MV-4-11 (cell line): ENCODE measurements around the gene CENPX.

Experiments used
- DNase-seq: peaks from one replicate; lab custom pipeline; 2025; lab: John Stamatoyannopoulos, UW

CENPX gene

DNA sequence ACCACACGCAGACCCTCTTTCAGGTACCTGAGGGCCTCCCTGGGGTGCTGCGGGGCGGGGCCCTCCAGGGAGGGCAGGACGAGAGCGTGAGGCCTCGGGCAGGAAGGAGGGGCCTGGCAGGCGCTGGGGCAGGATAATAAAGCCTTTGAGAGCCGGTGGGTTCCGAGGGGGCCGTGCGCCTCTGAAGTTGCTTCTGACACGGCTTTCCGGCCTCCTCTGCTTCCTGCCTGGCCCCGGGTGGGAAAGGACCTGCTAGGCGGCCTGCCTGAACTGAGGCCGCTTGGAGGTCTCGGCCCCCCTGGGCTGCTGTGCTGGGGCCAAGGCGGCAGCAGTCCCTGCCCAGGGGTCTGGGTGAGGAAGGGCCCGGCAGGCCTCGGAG lies 10.4 kb downstream of the CENPX start:
- no peak for DNase-seq

DNA sequence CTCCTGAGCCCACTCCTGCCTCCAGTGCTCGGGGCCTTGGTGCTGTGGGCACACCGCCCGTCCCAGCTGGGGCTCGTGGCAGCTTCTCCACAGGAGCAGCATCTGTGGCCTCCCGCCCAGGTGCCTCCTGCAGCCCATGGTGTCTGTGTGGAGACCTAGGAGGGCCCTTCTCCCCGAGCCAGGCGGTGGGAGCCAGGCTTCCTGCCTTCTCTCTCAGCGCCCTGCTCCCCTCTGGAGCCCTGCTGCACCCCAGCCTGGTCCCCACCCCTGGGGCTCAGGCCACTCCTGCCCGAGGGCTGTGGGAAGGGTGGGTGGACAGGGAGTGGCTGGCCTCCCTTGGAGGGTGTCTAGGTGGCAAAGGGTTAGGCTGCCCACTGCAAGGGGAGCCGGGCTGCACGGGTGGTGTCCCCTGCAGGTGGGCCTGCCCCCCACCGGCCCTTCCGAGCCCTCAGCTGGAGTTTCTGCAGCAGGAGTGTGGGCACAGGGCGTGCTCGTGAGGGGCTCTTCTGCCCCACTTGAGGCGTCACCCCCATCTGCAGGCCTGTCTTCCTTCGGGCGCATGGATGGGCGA lies 11.0 kb downstream of the CENPX start:
- no peak for DNase-seq

DNA sequence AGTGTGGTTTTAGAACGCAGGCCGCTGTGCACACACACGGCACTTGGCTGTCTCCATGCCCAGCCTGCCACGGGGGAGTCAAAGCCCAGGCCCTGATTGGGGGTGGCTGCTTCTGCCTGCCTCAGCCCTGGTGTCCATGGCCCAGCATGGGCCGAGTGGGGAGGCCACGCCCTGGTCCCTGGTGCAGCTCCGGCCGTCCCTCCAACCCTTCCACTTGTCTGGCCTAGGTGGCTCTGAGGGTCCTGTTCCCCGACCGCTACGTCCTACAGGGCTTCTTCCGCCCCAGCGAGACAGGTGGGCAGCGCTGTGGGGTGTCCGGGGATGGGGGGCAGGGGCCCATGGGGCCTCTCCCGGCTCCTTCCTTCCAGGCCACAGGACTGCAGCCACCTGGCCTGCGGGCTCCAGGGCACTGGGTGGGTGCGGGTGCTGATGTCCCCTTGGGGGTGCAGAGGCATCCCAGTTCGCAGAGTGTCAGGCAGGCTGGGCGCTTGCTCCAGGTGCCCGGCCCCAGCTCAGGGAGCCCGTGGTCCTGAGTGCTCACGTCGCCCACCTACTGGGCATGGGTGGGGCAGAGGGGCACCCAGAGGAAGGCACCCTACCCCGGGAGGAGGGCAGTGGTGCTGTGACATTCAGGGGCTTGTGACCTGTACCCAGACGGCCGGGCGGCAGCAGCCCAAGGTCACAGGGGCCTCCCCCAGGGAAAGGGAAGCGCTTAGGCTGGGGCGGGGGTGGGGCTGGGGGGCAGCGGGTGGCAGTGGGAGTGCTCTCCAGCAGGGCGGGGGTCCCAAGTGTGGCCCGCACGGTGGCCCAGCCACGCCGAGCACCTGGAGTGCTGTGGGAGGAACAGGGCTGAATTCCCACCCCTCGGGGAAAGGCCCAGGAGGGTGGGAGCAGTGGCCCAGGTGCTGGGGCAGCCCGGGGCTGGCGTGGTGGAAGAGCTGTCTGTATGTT lies 11.8 kb downstream of the CENPX start:
- DNase-seq: no peak

DNA sequence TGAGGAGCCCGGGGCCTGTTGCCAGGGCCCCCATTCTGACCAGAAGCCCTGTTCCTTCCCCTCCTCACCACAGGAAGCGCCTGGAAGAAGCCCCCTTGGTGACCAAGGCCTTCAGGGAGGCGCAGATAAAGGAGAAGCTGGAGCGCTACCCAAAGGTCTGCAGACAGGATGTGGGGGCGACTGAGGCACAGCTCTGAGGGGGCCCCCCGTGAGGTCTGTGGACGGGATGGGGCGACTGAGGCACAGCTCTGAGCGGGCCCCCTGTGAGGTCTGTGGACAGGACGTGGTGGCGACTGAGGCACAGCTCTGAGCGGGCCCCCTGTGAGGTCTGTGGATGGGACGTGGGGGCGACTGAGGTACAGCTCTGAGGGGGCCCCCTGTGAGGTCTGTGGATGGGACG lies 13.3 kb downstream of the CENPX start:
- DNase-seq: no peak

DNA sequence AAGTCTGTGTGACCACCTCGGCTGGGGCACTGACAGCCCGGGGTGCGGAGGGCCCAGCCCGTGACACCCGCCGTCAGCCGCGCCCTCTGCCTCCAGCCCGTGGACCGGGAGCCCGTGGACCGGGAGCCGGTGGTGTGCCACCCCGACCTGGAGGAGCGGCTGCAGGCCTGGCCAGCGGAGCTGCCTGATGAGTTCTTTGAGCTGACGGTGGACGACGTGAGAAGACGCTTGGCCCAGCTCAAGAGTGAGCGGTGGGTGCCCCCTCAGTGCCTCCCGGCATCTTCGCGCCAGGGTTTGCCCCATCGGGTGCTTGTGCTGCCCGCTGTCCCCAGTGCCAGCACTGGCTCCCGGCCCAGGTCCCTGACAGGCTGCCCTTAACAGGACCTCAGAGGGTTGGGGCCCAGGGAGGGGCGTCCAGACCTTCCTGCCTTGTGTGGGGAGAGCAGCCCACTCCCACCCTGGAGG lies 13.7 kb downstream of the CENPX start:
- no peak for DNase-seq

DNA sequence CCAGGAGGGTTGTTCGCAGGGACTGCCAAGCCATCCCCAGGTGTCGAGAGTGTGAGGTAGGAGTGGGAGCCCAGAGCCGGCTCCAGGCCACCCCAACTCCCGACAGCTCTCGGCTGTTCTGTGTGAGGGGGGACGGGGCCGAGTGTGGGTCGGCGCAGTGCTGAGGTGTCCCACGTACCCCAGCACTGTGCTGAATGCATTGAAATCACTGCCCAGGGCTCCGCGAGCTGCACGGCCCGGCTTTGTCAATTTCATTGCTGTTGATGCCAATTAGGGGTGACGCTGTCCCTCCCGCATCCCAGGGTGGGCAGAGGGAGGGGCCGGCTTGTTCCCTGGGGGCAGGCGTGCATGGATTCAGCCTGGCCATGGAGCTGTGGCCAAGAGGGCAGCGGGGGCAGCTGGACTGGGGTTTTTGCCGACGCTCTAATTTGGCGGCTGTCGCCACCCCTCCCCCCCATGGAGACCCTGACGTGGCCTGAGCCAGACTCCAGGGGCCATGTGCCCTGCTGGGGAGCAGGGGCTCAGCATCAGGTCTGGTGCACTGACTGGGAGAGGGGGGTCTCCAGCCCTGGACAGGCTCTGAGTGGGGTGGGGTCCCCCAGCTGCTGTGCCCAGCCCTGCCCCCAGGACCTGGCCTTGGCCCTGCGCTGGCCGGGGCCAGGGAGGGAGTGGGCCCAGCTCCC lies 14.3 kb downstream of the CENPX start:
- DNase-seq: no peak

DNA sequence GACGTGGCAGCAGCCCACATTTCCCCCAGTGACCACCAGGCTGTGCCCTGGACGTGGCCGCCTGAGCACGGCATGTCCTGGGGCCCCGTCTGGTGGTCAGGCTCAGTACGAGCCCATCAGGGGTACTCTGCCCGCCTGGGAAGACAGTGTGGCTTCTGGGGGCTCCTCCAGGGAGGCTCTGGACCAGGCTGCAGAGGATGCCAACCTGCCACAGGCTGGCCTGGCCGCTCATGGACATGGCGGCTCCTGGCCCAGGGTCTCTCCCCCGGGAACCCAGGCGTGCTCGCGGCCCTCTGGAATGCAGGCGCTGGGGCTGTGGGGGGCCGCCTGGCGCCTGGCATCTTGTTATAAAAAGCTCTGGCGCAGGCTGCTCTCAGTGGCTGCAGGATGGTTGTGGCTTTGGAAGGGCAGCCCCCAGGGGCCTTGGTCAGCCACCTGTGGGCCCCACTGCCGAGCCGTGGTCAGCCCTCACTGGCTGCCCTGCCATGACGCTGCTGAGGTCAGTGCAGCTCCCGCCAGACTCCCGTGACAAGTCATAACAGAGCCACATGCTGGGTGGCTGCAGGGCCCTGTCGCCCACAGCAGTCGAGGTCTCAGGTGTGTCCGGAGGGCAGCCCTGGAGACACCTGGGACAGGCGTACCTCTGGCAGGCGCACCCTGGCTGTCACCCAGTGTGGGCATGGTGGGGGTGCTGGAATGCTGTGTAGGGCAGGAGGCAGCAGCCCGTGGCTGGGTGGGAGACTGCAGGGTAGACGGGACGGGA lies 15.0 kb downstream of the CENPX start:
- no peak for DNase-seq

DNA sequence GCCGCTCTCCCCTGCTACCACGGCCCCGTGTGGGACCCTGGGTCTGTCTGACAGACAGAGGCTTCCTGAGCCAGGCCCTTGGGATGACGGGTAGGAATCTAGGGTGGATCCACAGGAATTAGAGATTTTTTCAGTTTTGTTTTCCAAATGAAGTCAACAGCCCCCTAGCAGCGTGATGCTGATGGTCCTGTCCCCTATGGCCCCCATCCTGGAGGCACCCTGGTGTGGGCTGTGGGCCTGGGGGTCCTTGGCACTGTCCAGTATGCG lies 15.5 kb downstream of the CENPX start:
- no peak for DNase-seq

DNA sequence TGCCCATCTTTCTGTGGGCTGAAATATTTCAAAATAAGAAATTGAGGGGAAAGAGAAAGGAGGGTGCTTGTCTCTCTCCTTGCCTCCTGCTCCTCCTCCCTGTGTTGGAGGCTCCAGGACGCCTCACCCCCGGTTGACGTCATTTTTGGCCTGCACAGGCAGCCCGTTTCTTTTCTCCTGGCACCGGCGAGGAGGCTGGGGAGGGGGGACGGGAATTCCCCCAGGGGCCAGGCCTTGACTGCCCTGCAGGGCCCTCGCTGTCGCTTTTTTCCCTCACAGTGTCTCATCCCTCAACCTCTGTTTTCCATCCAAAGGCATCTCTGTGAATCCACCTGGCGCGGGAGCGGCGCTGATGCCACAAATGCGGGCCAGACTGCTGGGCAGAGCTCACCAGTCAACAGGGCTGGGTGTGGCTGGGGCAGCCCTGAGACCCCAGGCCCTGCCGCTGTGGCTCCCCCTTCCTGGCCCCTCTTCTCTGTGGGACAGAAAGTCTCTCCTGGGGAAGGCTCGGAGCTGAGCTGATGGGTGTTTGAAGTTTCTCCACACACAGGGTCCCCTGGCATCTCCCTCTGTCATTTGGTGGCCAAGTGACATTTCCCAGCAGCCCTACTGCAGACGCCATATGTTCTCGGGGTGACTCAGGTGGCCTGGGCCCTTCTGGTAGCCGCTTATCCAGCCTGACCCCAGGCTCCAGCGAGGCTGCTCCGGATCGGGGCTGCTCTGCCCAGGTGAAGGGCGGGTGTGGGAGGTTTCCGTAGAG lies 16.0 kb downstream of the CENPX start:
- DNase-seq: no peak

DNA sequence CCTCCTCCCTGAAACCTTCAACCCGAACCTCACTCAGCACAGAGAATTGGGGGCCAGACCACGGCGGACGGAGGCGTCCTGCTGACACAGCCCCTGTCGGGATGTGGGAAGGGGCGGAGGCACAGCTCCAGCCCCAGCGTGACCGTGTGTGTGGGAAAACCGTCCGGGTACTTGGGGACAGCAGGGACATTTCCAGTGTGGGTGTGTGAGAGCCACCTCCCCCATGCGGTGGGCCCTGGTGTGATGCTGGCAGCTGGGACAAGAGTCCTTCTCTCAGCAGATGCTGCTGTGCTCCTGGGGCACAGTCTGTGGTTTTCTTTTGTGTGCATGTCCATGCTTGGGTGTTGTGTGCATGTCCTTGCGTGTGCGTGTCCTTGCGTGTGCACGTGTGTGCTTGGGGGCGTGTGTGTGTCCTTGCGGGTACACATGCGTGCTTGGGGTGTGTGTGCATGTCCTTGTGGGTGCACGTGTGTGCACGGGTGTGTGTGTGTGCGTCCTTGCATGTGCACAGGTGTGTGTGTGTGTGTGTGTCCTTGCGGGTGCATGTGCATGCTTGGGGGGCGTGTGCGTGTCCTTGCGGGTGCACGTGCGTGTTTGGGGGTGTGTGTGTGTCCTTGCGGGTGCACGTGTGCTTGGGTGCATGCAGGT lies 16.9 kb downstream of the CENPX start:
- DNase-seq: no peak

DNA sequence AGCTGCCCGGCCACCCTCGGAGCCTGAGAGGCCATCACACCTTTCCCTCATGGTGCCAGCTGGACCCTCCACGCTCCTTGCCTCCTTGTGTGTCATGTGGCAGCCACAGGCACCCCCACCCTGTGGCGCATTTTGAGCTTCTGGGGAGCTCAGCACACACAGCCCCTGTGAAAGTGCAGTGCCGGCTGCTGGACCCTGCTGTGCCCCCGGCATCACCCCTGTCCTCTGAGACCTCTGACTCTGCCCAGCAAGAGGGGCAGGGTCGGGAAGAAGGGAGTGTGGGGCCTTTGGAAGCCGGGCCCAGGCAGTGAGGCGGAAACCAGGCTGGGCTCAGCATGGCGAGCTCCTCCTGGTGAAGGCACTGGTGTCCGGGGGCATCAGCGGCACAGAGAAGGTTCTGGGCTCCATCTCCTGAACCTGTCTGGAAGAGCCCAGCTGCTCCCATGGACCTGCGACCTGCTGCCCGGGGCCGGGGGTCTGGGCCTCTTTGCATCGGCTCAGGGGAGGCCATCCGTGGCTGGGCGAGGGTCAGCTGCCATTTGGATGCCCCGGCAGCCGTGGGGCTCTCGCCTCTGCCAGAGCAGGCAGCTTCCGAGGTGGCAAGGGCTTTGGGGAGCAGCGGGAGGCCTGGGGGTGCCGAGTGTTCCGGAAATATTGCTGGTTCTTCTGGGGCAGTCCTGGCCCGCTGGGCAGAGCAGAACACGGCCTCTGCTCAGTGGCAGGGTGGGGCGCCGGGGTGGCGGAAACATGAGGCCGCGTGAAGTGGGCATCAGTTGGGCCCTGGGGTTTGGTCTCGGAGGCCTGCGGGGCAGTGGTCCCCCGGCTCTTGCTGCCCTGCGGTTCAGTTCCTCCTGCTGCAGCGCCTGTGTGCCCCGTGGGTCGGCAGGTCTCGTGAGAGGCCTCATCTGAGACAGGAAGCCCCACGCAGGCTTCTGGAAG lies 17.9 kb downstream of the CENPX start:
- DNase-seq: no peak

DNA sequence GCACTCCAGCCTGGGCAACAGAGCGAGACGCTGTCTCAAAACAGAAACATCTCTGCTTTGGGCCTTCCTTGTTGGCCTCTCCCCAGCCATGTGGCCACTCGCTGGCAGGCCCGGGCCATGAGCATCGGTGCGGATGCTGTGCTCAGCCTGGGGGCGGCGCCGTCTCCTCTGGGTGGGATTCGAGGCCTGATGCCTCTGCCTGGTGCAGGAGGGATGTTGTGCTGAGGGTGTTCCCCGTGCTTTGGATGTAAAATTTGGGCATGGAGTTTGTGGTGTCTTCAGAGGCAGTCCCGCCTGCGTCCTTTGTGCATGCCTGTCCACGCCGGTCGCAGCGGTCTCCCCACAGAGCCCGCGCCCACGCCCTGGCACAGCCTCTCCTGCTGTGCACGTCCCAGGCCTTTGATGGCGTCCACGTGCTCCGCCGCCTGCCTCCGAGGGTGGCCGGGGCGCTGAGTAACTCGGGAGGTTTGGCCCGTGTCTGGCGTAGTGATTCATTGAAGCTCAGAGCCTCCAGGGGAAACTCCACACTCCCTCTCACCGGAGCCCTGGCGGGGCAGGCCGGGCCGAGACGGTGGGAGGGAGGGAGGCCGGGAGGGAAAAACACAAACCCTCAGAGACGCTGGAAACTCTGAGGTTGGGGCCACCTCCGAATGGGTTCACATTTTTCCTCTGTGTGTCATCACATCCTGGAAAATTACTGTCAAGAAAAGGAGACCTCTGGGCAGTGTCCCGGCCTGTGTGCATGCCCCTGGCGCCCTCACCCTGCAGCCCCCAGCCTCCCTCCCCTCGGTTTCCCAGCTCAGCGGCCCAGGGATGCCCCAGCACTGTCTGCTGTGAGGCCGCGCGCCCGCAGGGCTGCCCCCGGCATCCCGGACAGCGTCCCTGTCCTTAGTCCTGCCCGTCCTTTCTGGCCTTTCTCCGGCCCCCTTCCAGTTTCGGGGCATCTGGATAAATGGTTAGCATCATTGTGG lies 19.0 kb downstream of the CENPX start:
- DNase-seq: no peak

DNA sequence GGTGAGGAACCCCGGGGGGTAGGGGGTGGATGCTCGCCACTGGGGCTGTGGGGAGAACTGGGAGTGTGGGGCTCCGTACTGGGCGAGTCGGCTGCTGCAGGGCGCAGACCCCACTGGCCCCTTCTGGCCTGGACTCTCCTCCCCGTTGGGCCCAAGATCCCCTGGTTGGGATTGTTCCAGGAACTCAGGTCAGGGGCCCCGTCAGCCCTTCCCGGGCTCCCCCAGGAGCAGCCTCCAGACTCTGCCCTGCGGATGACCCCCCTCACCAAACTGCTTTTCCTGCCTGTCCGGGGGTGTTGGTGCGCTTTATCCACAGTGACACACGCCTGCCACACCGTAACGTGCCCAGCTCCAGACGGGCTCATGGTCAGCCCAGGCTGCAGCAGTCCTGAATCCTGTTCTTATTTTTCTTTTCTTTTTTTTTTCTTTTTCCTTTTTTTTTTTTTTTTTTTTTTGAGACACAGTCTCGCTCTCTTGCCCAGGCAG lies 21.1 kb downstream of the CENPX start:
- no peak for DNase-seq

DNA sequence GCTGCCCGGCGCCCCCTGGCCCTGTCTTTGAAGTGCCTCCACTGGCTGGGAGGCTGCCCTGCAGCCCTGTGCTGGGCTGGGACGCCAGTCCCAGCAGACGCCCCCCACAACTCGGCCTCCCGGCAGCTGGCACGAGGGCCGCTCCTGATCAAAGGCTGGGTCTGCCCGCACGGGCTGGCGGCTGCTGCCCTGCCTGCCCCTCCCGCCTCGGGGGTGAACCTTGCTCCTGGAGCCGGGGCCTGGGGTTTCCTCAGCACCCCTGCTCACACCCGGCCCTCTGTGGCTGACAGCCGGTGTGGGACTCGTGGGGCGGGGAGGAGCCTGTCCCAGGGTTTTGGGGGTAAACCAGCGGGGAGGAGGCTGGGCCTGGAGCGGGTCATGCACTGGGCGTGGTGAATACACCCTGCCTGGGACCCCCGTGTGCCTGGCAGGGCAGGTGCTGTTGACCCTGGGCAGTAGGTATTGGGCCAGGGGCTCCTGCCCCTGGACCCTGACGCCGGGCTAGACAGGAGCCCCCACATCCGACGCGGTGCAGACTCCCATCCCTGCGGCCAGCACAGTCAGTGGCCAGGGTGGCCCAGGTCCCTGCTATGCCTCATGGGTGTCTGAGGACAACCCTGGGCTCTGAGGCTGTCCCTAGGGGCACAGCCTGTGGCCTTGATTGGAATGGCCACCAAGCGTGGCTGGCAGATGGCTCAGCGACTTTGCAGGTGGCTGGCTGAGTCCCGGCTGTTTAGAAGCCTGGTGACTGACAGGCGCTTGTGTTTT lies 21.7 kb downstream of the CENPX start:
- DNase-seq: no peak

DNA sequence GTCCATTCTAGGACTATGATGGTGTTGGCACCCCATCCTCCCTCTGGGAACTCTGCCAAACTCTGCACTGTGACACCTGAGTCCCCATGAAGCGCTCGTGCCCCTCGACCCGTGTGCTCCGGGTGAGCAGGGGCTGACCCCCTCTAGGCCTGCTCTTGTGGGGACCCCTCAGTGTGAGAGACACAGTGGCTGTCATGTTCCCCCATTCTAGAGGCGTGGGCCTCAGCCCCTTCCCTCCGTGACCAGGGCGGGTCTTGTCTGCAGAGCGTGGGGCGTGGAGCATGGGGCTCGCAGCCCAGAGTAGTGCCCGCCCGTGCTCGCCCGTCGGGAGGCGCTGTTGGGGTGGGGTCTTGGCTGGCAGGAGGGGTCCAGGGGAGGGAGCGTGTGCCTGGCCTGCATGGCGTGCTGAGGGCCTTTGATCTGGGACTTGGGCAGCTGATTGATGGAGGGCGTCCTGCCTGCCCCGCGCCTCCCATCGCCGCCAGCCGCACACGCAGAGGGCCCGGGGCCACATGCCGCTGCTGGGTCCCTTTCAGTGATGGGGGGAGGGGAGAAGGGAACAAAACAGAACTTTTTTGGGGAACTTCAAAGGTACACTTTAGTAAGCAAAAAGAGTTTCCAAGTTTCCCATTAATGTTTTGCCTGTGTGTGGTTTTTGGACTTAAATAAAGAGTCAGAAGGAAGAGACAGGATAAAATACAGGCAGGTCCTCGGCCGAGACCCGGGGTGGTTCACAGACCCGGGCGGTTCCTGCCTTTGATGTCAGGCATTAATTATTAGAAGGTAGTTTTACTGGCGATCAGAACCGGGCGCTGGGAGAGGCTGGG lies 22.5 kb downstream of the CENPX start:
- no peak for DNase-seq

DNA sequence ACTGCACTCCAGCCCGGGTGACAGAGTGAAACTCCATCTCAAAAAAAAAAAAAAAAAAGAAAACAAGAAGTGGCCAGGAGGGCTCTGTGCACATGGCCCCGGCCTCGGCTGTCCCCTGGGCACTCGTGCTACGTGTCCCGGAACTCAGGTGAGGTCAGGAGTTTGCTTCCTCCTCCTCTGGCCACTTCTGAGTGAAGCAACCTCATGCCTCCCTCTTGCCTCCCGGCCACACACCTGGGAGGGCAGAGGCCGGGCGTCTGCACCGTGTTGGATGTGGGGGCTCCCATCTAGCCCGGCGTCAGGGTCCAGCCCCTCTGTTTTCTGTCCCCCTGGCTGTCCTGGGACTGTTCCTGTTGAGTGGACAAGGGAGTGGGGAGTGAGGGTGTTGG lies 23.1 kb downstream of the CENPX start:
- DNase-seq: no peak
